GM12865 (cell line): ENCODE measurements around the gene SCN9A.
"Not testable (repeated sequence)": the region's sequence is repeated elsewhere in the genome, so short reads cannot be mapped to it uniquely, and the experiment has no call there.

Experiments used
- DNase-seq: peaks from one replicate; pipeline ENCODE4 v3.0.0; 2010; ENCODE audit warnings: low read depth
- H3K4me3 ChIP-seq: 2 replicates; pipeline ENCODE4 v1.5.1; 2011; ENCODE audit warnings: mild to moderate bottlenecking, low read depth, low read length, control low read depth
- CTCF ChIP-seq: IDR thresholded peaks from 2 replicates; pipeline ENCODE4 v1.5.1; 2011; ENCODE audit warnings: low read length, control low read depth, low read depth, inconsistent platforms; ENCODE audit not compliant: insufficient read depth; ENCODE audit errors: missing control alignments

Gene SCN9A

GRCh38 chr2:166230024-166230723, 145.6 kb downstream of the SCN9A start:
- DNase-seq: no peak
- no peak overlapping the region for H3K4me3 ChIP-seq
- TF ChIP-seq CTCF: no peak

- no peak for DNase-seq
- TF ChIP-seq CTCF: no peak
- no peak overlapping the region for H3K4me3 ChIP-seq
Measured at GRCh38 chr2:166229678-166230023, 146.1 kb downstream of the SCN9A start.

- H3K4me3 ChIP-seq: no peak overlapping the region
- no peak for DNase-seq
- TF ChIP-seq CTCF: no peak
Measured at GRCh38 chr2:166224197-166224596, 151.5 kb downstream of the SCN9A start.

GRCh38 chr2:166223298-166223697, 152.4 kb downstream of the SCN9A start:
- DNase-seq: no peak
- TF ChIP-seq CTCF: no peak
- H3K4me3 ChIP-seq: no peak overlapping the region

GRCh38 chr2:166211079-166211478, 164.7 kb downstream of the SCN9A start:
- no peak overlapping the region for H3K4me3 ChIP-seq
- TF ChIP-seq CTCF: no peak
- no peak for DNase-seq

GRCh38 chr2:166209944-166210343, 165.8 kb downstream of the SCN9A start:
- not testable (repeated sequence) for DNase-seq, H3K4me3 ChIP-seq

- not testable (repeated sequence) for H3K4me3 ChIP-seq, DNase-seq
Measured at GRCh38 chr2:166209367-166209766, 166.4 kb downstream of the SCN9A start.

- DNase-seq, H3K4me3 ChIP-seq: not testable (repeated sequence)
Measured at GRCh38 chr2:166206153-166206552, 169.6 kb downstream of the SCN9A start.

- DNase-seq: no peak
- no peak overlapping the region for H3K4me3 ChIP-seq
- TF ChIP-seq CTCF: no peak
Measured at GRCh38 chr2:166202778-166203177, 173.0 kb downstream of the SCN9A start.
